NCI-H2081 (cell line): ENCODE measurements around the gene PPP1CA.

Experiments used
- DNase-seq, 2 experiments: peaks; one replicate each; lab custom pipeline; 2025; lab: John Stamatoyannopoulos, UW

Gene PPP1CA

DNA sequence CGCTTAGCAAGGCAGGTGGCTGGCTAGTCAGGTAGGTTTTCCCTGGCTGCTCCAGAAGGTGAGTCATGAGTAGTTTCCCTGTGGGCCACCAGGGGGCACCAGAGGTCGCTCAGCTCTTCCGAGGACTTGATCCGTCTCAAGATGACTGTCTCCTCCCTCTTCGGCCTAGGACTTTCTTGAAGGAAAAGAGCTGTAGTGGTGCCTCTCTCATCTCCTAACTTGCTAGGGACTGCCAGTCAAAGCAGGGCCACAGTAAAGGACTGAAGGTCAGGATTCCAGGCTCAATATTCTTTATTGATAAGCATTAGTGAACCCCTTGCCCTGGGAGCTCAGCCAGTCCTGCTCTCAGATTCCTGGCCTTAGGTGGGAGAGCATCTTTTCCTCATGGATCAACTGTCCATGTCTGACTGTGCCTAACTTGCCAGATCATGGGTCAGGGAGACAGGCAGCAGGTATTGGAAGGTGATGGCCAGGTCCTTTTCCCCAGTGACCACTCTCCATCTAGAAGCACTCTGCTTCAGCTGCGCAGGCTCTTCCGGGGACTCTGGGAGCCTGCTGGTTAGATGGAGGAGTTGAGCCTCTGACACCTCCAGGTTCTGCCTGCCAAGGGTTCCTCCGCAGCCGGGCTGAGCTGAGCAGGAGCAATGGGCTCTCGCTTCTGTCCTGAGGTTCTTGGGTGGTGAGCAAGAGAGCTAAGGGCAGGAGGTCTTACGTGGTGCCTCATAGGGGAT is 50.2 kb downstream of the PPP1CA start:
- peak; percentile 33 to 53 for DNase-seq

DNA sequence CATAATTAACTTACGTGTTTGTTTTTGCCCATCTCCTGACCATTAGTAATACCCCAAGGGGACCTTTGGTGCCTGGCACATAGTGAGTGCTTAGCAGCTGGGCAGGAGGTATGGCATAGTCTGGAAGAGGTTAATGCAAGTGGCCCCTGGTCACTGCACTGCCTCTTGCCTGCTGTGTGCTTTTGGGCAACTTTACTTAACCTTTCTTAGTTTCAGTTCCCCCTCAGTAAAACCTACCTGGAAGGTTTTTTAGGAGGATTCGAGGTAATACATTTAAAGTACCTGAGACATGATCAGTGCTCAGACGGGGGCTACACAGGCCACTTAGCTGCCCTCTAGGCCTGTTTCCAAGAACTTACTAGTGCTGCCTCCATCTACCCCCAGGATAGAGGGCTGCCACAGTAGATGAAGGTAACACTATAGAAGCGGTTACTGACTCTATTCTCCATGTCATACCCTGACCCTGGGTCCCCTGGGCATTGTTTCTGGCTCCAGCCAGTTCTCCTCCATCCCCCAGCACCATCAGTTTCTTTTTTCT is 51.7 kb downstream of the PPP1CA start:
- no peak for DNase-seq

DNA sequence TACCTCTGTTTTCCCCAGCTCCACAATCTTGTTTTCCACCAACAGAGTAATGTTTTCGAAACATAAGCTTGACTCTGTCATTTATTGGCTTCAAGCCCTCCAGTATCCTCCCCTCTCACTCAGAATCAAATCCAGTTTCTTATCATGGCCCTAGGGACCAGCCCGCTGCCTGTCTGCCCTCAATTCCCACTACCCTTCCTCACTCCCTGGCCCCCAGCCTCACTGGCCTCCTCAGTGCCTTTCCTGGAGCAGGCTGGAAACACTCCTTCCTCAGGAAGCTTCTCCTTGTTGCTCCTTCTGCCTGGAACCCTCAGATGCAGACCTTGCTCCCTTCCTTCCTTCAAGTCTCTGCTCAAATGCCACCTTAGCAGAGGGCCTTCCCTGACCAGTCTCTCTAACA is 52.2 kb downstream of the PPP1CA start:
- DNase-seq: no peak

DNA sequence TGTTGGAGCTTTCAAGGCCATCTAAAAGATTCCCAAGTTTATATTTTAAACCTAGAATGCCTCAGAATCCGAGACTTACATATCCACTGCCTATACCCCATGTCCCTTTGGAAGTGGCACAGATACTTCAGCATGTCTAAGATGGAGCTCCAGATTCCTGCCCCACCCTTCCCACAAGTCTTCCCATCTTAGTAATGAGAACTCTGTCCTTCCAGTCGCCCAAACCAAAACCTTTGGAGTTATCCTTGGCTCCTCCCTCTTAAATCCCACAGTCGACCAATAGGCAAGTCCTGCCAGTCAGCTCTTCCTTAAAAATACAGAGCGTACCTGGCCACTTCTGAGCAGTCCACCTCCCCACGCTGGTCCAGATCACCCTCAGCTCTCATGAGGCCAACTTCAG is 52.6 kb downstream of the PPP1CA start:
- DNase-seq: no peak
